ENCODE measurements around the gene ZNF705A. TPM values are rescaled to one million over a fixed set of nuclear protein-coding genes. Genes with fewer than 3 reads are reported as not detected.
"Not testable (repeated sequence)": the region's sequence is repeated elsewhere in the genome, so short reads cannot be mapped to it uniquely, and the experiment has no call there.

The ZNF705A gene
- total RNA-seq, 2 donors from 2014 or later = not detected

DNA sequence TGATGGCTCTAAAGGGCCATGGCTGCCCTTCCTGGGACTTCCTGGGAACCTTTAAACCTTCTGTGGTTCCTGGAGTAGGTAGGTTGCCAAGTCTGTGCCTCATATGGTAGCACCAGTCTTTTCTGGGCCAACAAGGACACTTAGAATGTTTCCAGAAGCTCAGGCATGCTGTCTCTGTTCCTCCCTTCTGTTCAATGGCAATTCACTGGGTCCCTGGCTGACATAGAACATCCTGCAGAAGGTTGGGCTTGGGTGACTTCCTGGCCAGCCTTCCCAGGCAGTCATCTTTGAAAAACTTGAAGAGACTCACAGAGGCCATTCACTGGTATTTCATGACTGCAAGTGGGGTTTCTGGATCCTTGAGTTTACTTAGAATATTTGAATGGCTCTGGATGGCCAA is 24.5 kb downstream of the ZNF705A start:
- ATAC-seq; intact Hi-C loops (cut with DNase I); DNase-seq: not testable (repeated sequence)

DNA sequence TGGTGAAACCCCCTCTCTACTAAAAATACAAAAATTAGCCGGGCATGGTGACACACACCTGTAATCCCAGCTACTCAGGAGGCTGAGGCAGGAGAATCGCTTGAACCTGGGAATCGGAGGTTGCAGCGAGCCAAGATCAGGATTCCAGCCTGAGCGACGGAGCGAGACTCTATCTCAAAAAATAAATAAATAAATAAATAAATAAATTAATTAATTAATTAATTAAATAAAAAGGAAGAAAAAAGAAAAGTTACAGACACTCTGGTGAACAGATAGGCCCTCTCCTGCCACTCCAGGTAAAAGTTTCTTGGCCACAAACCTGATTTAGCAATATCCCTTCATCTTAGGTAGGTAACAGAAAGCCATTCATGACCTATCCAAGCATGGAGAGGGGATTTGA is 26.1 kb downstream of the ZNF705A start:
- DNase-seq; ATAC-seq; intact Hi-C loops (cut with DNase I): not testable (repeated sequence)

DNA sequence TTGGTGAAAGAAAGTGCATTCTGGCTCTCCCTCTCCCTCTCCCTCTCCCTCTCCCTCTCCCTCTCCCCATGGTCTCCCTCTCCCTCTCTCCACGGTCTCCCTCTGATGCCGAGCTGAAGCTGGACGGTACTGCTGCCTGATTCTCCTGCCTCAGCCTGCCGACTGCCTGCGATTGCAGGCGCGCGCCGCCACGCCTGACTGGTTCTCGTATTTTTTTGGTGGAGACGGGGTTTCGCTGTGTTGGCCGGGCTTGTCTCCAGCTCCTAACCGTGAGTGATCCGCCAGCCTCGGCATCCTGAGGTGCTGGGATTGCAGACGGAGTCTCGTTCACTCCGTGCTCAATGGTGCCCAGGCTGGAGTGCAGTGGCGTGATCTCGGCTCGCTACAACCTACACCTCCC is 26.5 kb downstream of the ZNF705A start:
- ATAC-seq; DNase-seq; intact Hi-C loops (cut with DNase I): not testable (repeated sequence)

DNA sequence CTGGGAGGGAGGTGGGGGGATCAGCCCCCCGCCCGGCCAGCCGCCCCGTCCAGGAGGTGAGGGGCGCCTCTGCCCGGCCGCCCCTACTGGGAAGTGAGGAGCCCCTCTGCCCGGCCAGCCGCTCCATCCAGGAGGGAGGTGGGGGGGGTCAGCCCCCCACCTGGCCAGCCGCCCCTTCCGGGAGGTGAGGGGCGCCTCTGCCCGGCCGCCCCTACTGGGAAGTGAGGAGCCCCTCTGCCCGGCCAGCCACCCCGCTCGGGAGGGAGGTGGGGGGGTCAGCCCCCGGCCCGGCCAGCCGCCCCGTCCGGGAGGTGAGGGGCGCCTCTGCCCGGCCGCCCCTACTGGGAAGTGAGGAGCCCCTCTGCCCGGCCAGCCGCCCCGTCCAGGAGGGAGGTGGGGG is 27.4 kb downstream of the ZNF705A start:
- ATAC-seq; DNase-seq; intact Hi-C loops (cut with DNase I): not testable (repeated sequence)

DNA sequence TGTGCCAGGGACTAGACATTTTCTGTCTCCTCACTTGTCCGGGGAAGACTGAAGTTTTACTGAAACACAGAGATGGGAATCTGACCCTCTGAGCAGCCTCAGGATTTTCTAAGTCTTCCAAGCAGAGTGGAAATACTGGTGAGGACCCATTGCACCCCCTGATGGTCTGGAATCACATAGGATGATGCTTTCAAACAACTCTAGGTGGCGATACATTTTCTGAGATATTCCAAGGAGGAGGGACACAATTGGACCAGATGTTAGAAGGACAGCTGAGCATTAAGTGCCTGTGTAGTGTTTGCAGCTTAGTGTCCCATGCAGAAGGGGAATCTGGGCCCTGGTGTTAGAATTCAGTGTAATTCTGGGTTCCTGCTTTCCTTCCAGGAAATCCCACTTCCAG is 31.3 kb downstream of the ZNF705A start:
- intact Hi-C loops (cut with DNase I); DNase-seq; ATAC-seq: not testable (repeated sequence)

DNA sequence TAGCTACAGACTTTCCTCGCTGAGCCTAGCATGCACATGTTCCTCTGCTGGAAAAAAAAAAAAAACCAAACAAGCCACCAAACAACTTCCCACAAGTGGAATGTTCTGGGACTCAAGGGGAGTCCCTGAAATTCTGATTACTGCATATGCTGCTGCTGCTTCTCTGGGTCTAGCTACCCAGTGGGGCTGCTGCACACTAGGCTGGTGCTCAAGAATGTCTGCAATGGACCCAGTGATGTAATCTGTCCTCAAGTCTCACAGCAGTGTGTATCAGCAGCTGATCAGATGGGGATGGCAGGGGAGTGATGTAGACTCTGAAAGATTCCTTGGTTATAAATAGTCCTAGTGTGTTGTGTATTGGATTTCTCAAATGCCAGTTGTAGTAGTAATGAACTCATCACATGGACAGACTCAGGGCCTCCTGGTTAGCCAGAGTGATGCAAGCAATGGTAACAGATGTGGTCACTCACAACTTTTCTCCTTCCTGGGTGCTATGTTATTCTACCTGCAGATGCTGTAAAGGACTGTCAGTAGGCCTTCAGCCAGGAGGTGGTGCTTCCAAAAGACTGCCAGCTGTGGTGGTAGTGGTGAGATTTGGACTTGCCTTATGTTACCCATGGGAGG is 41.0 kb downstream of the ZNF705A start:
- ATAC-seq; DNase-seq; intact Hi-C loops (cut with DNase I): not testable (repeated sequence)

DNA sequence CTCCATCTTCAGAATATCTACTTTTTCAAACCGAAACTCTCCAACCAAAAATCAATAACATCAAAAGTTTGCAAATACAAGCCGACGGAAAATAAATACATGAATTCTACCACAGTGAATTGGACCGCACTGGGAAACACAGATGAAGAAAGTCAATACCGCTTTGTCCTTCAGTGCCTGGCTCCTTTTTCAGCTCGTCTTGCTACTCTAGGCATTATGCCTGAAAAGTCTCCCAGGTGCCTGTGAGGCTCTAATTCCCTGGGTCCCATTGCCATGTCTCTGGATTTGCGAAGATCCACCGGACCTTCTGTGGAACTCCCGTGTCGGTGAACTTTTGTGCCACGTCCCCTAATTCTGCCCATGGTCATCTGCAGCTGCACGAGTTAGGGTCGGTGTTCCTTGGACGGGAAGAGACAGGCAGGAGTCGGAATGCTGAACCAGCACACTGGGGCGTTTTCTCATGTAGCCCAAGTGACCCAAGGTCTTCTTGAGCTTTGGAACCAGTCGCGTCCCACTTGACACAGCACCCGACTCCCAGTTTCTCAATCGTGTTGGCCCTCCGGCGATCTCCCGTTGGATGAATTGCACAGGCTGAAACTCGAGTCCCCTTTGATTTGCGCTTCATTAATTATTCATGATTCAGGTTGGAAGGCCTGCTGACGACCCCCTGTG is 62.0 kb downstream of the ZNF705A start:
- ATAC-seq; intact Hi-C loops (cut with DNase I); DNase-seq: not testable (repeated sequence)

DNA sequence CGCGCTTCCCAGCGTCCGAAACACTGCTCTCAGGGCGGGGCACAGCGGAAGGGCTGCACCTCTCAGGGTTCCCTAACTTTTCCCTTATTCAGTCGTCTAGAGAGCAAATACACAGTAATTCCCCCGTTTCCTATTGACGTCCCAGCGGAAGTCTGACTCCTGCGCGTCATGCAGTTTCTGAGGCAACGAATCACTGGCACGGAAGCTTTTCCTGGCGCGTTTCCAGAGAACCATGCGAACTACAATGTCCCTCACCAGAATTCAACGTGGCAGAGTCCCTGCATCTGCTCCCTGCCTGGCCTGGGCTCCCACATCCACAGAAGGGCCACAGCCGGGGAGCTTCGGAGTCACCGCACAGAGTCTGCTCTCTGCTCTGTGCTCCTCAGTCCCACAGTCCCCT is 64.6 kb downstream of the ZNF705A start:
- ATAC-seq; intact Hi-C loops (cut with DNase I): not testable (repeated sequence)
- DNase-seq = peak; percentile 84

DNA sequence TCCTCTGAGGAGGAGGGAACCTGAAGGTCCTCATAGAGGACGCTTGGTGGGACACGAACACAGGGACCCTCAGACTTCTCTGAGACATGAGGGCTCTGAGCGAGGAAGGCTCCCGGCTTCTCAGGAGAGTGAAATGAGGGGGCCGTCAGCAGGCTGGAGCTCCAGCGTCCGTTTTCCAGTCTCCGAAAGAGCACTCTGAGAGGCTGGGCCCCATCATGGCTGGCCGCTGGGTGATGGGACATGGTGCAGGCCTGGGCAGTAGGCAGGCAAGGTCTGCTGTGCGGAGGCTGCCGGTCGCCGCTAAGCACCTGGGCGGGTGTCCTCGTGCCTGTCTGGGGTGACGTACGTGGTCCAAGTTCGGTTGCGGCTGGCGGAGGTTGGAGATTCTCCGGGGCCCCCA is 65.0 kb downstream of the ZNF705A start:
- intact Hi-C loops (cut with DNase I); DNase-seq; ATAC-seq: not testable (repeated sequence)

DNA sequence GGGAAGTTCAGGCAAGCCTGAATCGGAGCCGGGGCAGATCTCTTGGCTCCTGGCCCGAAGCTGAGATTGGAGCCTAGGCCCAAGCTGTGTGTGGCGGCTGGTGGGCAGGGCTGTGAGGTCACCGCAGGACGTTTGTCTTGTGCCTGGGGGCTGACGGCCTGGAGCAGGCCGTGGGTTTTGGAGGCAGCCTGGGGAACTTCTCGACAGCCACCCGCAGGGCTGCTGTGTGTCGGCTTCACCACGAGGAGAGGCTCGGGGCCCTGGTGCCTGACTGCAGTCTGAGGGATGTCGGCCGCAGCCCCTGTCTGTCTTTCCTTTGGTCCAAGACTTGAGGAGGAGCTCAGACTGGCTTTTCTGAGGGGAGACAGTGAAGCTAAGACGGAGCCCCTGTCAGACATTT is 65.5 kb downstream of the ZNF705A start:
- intact Hi-C loops (cut with DNase I); DNase-seq; ATAC-seq: not testable (repeated sequence)

DNA sequence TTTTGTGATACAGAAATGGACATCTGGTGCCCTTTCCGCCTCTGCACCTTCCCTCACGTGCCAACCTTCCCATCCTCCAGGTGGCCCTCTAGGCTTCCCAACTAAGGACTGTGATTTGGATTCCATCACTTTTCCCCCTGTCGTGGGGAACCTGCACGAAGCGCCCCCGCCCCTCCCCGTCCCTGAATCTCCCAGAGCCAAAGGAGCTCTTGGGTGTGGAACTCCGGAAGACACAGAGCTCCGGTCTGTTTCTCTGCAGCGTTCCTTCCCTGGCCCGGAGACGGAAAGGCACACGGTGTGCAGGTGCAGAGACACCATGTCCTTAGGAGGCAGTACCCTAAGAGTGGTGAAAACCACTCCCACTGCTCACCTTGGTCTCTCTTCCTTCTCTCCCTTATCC is 66.8 kb downstream of the ZNF705A start:
- not testable (repeated sequence) for DNase-seq, ATAC-seq

DNA sequence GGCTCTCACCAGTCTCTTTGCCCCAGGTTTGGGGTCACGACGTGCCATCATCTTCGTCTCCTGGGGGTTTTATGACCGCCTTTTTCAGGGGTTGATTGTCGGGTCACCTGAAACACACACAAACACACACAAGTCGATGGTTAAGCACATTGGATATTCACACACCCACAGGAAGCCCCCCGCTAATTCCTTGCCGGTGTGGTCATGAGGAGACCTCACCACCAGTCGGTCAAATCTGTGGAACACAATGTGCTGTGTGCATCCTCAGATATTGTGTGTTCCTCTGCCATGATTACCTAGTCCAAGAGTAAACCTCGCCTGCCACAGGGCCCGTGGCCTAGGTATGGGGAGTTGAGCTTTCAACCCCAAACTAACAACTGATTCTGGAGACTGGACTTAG is 68.0 kb downstream of the ZNF705A start:
- intact Hi-C loops (cut with DNase I); ATAC-seq; DNase-seq: not testable (repeated sequence)

More for the DNA sequence above, 66.8 kb downstream of the ZNF705A start:
- intact Hi-C loops (cut with DNase I) = not testable (repeated sequence)

DNA sequence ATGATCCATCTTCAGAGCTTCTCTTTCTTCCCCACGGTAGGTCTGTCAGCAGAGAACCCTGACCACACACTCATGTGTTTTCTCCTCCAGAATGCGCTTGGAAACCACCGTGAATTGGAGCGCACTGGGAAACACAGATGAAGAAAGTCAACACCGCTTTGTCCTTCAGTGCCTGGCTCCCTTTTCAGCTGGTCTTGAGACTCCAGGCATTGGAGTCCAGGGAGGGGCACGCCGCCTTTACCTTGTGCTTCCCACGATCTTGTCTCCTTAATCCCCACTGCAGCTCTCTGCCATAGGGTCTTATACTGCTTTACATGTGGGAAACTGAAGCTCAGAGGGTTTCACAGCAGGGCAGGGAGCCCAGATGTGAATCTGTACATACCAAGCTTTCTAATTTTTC is 69.5 kb downstream of the ZNF705A start:
- intact Hi-C loops (cut with DNase I) = no loop called here

DNA sequence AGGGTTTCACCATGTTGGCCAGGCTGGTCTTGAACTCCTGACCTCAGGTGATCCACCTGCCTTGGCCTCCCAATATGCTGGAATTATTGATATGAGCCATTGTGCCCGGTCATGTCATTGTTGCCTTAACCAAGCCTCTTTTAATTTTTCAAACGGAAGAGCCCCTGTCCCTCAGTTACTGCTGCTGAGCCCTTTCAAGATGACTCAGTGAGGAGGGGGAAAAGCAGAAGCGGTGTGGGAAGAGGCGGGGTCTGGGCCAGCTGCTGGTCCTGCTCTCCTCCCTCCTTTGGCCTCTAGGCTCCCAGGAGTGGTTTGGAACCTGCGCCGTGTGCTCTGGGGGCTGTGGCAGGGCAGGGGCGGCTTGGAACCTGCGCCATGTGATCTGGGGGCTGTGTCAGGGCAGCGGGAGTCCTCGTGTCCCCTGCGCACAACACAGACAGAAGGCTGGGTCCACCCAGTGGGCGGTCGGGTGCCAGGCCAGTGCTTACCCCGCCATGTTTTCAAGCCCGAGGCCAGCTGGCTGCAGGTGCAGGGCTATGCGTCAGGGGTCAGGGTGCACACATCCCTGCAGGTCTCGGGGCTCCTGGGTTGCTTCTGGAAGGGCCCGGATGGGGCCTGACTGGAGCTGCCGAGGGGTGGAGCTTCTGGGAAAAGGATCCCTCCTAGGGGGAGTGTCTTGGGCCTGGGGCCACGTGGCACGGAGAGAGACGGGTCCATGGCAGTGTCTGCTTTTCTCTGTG is 70.3 kb downstream of the ZNF705A start, which contains the start of gene FAM90A1:
TSS of gene FAM90A1 (minus strand) at position 627 of the 740 bp plus-strand sequence. CDS start 2,786 bp downstream, outside the sequence.
- intact Hi-C loops (cut with DNase I) = not testable (repeated sequence)
- DNase-seq = peak; percentile 66

More for the DNA sequence above, 69.5 kb downstream of the ZNF705A start:
- no peak for DNase-seq
- ATAC-seq = no peak

DNA sequence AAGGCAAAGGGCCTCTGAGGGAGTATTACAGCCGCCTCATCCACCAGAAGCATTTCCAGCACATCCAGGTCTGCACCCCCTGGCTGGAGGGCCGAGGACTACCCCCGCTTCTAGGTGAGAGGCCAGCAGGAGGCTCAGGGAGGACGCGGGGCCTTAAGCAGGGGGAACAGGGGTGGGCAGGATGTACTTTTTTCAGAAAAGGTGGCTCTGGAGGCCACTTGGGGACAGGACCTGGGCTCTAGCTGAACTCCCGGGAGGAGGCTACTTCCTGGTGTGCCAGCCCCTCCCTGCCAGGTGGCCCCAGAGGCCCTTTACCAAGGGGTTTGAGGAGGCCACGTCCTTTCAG is 70.9 kb downstream of the ZNF705A start:
- ATAC-seq; DNase-seq; intact Hi-C loops (cut with DNase I): not testable (repeated sequence)

More for the DNA sequence above, 70.3 kb downstream of the ZNF705A start, which contains the start of gene FAM90A1:
- ATAC-seq = not testable (repeated sequence)

DNA sequence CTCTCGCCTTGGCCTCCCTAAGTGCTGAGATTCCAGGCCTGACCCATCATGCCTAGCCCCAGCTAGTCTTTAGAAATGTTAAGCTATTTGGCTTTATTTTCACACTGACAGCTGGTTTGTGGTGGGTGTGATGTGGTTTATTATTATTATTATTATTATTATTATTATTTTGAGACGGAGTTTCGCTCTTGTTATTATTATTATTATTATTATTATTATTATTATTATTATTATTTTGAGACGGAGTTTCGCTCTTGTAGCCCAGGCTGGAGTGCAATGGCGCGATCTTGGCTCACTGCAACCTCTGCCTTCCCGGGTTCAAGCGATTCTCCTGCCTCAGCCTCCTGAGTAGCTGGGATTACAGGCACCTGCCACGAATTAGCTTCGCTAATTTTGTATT is 71.8 kb downstream of the ZNF705A start:
- intact Hi-C loops (cut with DNase I); ATAC-seq: not testable (repeated sequence)

DNA sequence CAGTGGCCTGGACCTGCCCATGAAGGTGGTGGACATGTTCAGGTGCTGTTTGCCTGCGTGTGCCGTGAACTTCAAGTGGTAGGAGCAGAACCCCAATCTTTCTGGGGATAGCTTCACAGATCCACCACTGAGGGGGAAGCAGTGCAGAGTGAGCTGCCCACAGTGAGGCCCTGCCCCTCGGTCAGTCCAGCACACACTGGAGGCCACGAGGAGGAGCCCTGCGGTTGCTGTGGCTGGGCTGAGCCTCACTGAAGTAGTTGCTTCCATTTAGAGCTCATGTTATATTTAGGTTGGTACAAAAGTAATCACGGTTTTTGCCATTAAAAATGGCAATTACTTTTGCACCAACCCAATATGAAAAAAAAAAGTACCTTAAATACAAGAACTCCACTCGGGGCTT is 72.7 kb downstream of the ZNF705A start:
- intact Hi-C loops (cut with DNase I); DNase-seq; ATAC-seq: not testable (repeated sequence)

More for the DNA sequence above, 71.8 kb downstream of the ZNF705A start:
- not testable (repeated sequence) for DNase-seq

All from left cardiac atrium (tissue), 4 donors.